Erythroblast (primary cell): ENCODE measurements around the gene CDKAL1.
"Not testable (repeated sequence)": the region's sequence is repeated elsewhere in the genome, so short reads cannot be mapped to it uniquely, and the experiment has no call there.

Experiments used
- DNase-seq, 2 experiments: peaks; one replicate each; lab custom pipeline; 2025; lab: John Stamatoyannopoulos, UW
- GATA1 ChIP-seq: IDR thresholded peaks from 2 replicates; pipeline ENCODE4 v1.6.1; 2011; ENCODE audit warnings: low read depth, mild to moderate bottlenecking, control low read depth, low read length, moderate library complexity
- POLR2A ChIP-seq: IDR thresholded peaks from 2 replicates; pipeline ENCODE4 v1.6.1; 2011; ENCODE audit warnings: mild to moderate bottlenecking, low read length

Gene CDKAL1

GRCh38 chr6:21039926-21040325 is 505.7 kb downstream of the CDKAL1 start:
- no peak for DNase-seq
- TF ChIP-seq POLR2A (no peak), GATA1 (no peak)

- DNase-seq: no peak
- TF ChIP-seq GATA1: no peak
- TF ChIP-seq POLR2A: no peak
Measured at GRCh38 chr6:21045135-21045700, 511.0 kb downstream of the CDKAL1 start.

GRCh38 chr6:21046276-21046675 is 512.0 kb downstream of the CDKAL1 start:
- no peak for TF ChIP-seq GATA1
- no peak for TF ChIP-seq POLR2A
- DNase-seq: no peak

GRCh38 chr6:21048047-21048446 is 513.8 kb downstream of the CDKAL1 start:
- no peak for DNase-seq
- TF ChIP-seq GATA1 (no peak), POLR2A (no peak)

- no peak for DNase-seq
- TF ChIP-seq POLR2A: no peak
Measured at GRCh38 chr6:21049148-21049547, 514.9 kb downstream of the CDKAL1 start.

GRCh38 chr6:21049572-21049971 is 515.3 kb downstream of the CDKAL1 start:
- no peak for TF ChIP-seq POLR2A
- TF ChIP-seq GATA1: no peak
- no peak for DNase-seq

- TF ChIP-seq POLR2A (no peak), GATA1 (no peak)
- no peak for DNase-seq
Measured at GRCh38 chr6:21050935-21051334, 516.7 kb downstream of the CDKAL1 start.

GRCh38 chr6:21051777-21052176 is 517.5 kb downstream of the CDKAL1 start:
- TF ChIP-seq POLR2A (no peak), GATA1 (no peak)
- DNase-seq: no peak

- DNase-seq: no peak
- TF ChIP-seq POLR2A: no peak
- TF ChIP-seq GATA1: no peak
Measured at GRCh38 chr6:21053612-21054011, 519.4 kb downstream of the CDKAL1 start.

GRCh38 chr6:21055480-21055879 is 521.2 kb downstream of the CDKAL1 start:
- not testable (repeated sequence) for DNase-seq

GRCh38 chr6:21061892-21062291 is 527.6 kb downstream of the CDKAL1 start:
- DNase-seq: no peak
- no peak for TF ChIP-seq POLR2A
- TF ChIP-seq GATA1: no peak

- no peak for DNase-seq
- TF ChIP-seq GATA1 (no peak), POLR2A (no peak)
Measured at GRCh38 chr6:21064756-21065340, 530.6 kb downstream of the CDKAL1 start.

GRCh38 chr6:21067521-21067920 is 533.3 kb downstream of the CDKAL1 start:
- DNase-seq: no peak
- no peak for TF ChIP-seq GATA1
- no peak for TF ChIP-seq POLR2A

- no peak for DNase-seq
Measured at GRCh38 chr6:21070620-21071019, 536.4 kb downstream of the CDKAL1 start.

More at GRCh38 chr6:21070620-21071019, 536.4 kb downstream of the CDKAL1 start:
- TF ChIP-seq POLR2A (no peak), GATA1 (no peak)
